Fibroblast of gingiva (primary cell): ENCODE measurements around the gene SLC27A6.
"Not testable (repeated sequence)": the region's sequence is repeated elsewhere in the genome, so short reads cannot be mapped to it uniquely, and the experiment has no call there.

Source experiments
- DNase-seq: peaks from one replicate; pipeline ENCODE4 v3.0.0-alpha.2; 2011; ENCODE audit warnings: low read depth

Gene SLC27A6

DNA sequence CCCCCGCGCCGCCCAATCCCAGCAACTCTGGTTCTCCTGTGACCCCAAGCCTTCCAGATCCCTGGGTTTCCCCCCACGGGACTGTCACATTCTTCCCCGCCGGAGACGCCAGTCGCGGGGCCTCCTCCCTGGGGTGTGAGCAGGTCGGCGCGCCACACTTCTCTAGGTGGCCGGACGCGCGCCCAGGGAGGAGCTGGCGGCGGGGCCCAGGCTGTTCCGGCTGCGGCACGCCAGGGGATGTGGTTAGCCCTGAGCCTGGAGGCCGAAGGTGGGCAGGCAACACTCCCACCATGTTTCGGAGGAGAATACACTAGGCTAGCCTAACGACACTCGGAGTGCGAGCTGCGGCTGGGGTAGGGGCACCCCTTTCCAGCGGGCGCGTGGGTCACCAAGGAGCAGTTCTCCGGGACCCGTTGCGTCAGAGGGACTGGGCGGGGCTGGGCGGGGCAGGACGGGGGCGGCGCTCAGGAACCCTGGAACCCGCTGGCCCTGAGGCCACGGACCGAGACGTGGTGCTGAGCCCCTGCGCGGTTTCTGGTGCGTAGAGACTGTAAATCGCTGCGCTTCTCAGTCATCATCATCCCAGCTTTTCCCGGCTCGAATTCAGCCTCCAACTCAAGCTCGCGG is at the start of gene SLC27A6:
SLC27A6 (plus strand) TSS at position 478 of the 627 bp plus-strand sequence. CDS start 650 bp downstream, outside the sequence.
- no peak for DNase-seq

DNA sequence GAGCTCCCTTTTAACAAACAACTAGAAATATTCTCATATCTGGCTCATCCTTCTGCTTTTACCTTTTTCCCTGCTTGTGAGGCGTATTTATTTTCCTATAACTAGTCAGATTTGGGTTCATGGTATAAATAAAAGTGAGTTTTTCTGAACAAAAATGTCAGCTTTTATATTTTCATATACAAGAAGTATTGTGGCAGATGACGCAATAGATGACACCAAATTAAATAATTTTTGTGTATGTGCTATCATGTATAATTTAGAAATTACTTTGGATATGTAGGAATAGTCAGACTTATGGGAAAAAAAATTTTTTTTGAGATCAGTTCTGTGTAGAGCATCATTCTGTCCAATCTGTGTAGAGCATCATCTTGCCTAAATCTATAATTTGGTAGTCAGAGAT is 45.7 kb upstream of the SLC27A6 start:
- DNase-seq: no peak

DNA sequence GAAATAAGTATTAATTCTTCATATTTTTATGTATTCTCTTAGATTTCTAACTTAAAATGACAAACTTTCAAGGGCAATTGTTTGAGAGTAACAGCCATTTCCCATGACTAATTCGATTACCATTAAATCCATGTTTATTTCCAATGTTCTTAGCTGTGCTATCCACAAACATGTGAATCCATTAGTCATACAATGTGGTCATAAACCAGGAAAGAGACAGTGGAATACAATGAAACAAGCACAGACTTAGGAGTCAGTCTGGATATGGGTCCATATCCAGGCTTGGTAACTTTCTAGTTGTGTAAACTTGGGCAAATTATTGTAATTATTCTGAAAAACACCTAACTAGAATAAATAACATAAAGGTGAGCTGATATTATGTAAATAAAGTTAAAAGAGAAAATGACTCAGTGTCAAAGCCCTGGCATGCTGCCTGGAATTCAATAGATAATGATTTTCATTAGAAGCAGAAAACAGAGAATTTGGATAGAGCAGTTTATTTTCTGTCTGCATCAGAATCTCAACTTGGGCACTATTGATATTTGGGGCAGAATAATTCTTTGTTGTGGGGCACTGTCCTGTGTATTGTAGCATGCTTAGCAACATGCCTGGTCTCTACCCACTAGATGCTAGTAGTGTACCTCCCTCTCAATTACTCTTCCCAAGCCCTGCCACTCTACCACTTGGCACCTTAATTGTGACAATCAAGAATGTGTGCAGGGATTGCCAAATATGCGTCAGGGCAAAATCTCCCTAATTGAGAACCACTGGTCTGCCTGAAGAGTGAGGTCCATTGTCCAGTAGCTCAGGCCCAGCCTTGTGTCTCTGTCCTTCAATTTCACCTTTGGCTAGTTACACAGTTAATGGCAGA is 44.7 kb upstream of the SLC27A6 start:
- DNase-seq: peak; percentile 60

DNA sequence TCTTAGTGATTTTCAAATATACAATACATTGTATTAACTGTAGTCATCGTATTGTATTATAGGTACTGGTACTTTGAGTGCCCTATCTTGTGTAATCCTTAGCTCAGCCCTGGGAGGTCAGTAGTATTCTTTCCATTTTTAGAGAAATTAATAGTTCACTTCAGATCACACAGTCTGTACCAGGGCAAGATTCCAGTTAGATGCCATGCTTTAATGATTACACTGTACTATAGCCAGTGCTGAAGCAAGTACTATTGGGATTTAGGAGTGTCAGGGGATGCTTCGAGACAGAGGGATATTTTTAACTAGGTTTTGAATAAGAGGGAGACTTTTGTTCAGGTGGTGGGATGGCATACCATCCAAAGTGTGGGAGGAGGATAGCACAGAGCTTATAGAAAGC is 41.0 kb upstream of the SLC27A6 start:
- peak; percentile 34 for DNase-seq

GRCh38 chr5:128925973-128926372 is 39.3 kb upstream of the SLC27A6 start:
- DNase-seq: no peak

DNA sequence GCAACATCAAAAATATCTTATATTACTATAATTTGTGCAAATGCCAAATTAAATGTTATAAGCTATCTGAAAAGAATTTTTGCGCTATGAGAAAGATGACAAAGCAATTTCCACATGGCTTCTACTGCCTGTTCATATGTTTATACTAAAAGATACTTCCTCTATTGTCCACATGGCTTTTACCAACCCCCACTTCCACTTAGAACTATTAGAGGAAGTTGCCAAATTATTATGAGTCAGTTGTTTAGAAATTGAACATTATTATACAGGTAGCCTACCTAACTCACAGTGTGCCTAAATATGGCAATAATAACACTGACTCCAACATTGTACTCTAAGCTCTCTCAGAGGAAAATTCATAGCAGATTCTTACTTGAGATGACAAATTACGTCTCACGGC is 37.6 kb upstream of the SLC27A6 start:
- DNase-seq: no peak

- DNase-seq: not testable (repeated sequence)
Measured at GRCh38 chr5:128932232-128932631, 33.1 kb upstream of the SLC27A6 start.

- not testable (repeated sequence) for DNase-seq
Measured at GRCh38 chr5:128943100-128943499, 22.2 kb upstream of the SLC27A6 start.

DNA sequence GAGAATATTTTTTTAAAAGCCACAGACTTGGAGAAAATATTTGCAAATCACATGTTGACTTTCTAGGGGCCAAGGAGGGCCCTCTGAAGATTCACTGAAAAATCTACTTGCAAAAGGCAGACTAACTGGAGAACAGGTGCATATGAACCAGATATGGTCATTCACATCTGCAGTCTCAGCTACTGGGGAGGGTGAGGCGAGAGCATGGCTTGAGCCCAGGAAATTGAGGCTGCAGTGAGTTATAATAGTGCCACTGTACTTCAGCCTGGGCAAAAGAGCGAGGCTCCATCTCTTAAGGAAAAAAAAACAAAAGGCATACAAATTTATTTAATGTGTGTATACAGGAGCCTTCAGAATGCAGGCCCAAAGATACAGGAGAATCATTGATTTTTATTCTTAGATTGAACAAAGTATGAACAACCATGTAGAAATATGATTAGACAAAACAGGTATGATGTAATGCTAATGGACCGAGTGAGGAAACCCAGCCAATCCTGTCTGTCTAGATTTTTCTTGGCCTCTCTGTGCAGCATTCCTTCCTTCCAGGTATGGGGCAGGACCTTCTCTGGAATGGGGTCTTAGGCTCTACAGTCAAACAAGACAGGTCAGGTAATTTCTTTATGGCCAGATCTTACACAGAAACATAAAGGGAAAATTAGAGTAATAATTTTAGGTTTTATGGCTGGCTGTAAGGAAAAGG is 15.3 kb upstream of the SLC27A6 start:
- no peak for DNase-seq

- DNase-seq: not testable (repeated sequence)
Measured at GRCh38 chr5:128951301-128951700, 14.0 kb upstream of the SLC27A6 start.

DNA sequence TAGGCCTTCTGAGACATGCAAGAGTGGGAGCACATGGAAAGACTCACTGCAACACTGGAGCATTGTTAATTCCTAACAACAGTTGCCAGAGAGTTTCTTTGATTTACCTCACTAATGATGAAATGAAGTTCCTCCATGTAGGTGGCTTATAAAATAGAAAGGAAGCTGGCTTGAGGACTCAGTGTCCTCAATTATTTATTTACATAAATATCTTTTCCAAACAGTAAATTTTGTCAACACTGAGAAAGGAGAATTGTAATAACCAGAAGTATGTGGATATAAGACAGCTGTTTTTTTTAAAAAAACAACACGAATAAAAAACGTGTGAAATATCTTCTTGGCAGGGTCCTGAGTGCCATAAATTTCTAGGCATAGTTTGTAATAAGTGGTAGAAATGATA is 9.1 kb upstream of the SLC27A6 start:
- no peak for DNase-seq

DNA sequence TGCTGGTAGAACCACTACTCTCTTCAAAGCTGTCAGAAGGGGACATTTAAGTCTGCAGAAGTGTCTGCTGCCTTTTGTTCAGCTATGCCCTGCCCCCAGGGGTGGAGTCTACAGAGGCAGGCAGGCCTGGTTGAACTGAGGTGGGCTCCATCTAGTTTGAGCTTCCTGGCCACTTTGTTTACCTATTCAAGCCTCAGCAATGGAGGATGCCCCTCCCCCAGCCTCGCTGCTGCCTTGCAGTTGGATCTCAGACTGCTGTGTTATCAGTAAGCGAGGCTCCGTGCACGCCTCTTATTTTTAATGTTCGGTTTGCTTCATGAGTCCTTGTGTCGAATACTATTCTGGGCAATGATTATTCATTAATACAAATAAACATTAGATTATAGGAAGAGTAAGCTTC is 3.1 kb upstream of the SLC27A6 start:
- no peak for DNase-seq

GRCh38 chr5:128965638-128966302 is 482 bp downstream of the SLC27A6 start:
- no peak for DNase-seq

DNA sequence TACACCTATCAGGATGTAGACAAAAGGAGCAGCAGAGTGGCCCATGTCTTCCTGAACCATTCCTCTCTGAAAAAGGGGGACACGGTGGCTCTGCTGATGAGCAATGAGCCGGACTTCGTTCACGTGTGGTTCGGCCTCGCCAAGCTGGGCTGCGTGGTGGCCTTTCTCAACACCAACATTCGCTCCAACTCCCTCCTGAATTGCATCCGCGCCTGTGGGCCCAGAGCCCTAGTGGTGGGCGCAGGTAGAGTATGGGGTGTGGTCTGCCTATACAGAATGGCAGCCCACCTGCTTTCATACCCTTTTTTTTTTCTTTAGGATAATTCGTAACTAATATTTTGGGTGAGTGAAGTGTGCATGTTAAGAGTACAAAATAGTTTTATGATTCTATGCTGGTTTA is 1.1 kb downstream of the SLC27A6 start:
- DNase-seq: no peak

- no peak for DNase-seq
Measured at GRCh38 chr5:128966846-128967245, 1.6 kb downstream of the SLC27A6 start.

GRCh38 chr5:128973244-128973643 is 8.0 kb downstream of the SLC27A6 start:
- no peak for DNase-seq

DNA sequence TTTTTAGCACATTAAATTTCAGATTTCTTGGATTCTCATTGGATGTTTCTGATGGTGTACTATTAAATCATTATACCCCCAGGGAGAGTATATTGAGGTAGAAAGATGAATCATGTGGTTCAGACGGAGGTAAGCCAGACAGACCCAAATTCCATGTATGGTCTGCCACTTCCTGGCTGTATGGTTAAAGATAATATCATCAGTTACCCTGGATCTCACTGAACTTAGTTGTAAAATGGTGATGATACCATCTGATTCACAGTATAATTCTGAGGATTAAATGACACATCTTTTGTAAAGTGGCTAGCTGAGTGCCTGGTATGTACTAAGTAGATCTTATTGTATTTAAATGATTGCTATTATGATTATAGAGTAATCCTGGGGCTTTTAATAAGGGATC is 9.3 kb downstream of the SLC27A6 start:
- DNase-seq: no peak

- no peak for DNase-seq
Measured at GRCh38 chr5:128979761-128980160, 14.5 kb downstream of the SLC27A6 start.

DNA sequence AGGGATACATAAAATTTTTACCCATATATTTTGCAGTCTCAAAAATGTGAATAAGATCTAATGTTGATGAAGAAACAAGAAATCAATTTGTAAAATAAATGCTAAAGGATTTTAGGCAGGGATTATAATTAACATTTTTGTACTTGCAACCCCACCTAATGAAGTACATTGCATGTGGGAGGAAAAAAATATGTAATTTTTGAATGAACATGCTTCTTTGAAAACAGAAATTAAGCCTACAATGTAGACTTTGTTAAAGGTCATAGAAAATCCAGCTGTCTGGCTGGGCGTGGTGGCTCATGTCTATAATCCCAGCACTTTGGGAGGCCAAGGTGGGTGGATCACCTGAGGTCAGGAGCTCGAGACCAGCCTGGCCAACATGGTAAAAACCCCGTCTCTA is 15.6 kb downstream of the SLC27A6 start:
- DNase-seq: no peak

GRCh38 chr5:128984480-128984879 is 19.2 kb downstream of the SLC27A6 start:
- DNase-seq: no peak

DNA sequence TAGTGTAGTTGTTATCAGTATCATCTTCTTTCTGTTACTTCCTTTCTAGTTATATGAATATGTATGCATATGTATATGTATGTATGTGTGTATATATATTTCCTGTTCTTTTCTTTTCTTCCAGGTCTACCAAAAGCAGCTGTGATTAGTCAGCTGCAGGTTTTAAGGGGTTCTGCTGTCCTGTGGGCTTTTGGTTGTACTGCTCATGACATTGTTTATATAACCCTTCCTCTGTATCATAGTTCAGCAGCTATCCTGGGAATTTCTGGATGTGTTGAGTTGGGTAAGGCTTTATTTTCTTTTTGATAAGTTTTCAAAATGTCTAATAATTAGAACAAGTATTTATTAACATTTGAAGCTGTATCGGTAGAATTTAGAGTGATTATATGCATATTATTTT is 23.2 kb downstream of the SLC27A6 start:
- no peak for DNase-seq

DNA sequence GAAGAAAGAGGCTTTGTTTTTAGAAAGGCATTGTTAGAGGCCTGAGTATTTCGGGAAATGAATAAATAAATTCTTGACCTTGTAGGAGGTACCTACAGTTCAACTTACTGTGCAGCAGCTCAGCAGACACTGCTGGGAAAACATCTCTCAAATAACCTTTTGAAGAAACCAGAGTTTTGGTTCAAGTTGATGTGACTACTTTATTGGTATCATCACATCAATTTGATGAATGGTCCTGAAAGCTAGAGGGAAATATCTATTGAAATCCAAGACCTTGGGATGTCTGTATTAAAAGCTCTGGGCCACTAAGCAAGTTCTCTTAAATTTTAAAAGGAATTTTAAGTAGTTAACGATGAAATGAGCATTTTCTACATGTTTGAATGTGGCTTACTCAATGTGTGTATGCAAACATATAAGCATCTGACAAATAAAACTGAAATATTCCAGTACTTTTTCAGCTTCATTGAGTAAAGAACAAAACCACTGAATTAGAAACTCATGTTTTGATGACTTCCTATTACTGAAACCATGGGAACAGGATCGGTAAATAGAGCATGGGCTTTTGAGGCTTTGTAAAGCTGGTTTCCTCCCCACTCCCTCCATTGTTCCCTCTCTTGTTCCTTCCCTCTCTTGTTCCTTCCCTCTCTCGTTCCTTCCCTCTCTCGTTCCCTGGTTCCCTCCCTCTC is 36.7 kb downstream of the SLC27A6 start:
- no peak for DNase-seq
